Measurements from ENCODE around the gene CACNA2D2.

GRCh38 chr3:50490424-50490823, 13.0 kb downstream of the CACNA2D2 start:
- TF ChIP-seq POLR2A (IDR thresholded peaks at IDR 0.05; ENCODE audit: low read depth, low read length) (no peak), RCOR1 (IDR thresholded peaks at IDR 0.05; ENCODE audit: insufficient replicate concordance, low read length) (no peak), CHD1 (IDR thresholded peaks at IDR 0.05; ENCODE audit: low read depth, low read length) (no peak), BHLHE40 (IDR thresholded peaks at IDR 0.05; ENCODE audit: low read depth, low read length) (no peak), CEBPB (IDR thresholded peaks at IDR 0.05; ENCODE audit: low read depth, low read length) (no peak), MXI1 (IDR thresholded peaks at IDR 0.05; ENCODE audit: borderline replicate concordance, low read depth, low read length) (no peak), ELK1 (IDR thresholded peaks at IDR 0.05; ENCODE audit: borderline replicate concordance, low read depth, low read length) (no peak)
- TF ChIP-seq, protein P1, sequence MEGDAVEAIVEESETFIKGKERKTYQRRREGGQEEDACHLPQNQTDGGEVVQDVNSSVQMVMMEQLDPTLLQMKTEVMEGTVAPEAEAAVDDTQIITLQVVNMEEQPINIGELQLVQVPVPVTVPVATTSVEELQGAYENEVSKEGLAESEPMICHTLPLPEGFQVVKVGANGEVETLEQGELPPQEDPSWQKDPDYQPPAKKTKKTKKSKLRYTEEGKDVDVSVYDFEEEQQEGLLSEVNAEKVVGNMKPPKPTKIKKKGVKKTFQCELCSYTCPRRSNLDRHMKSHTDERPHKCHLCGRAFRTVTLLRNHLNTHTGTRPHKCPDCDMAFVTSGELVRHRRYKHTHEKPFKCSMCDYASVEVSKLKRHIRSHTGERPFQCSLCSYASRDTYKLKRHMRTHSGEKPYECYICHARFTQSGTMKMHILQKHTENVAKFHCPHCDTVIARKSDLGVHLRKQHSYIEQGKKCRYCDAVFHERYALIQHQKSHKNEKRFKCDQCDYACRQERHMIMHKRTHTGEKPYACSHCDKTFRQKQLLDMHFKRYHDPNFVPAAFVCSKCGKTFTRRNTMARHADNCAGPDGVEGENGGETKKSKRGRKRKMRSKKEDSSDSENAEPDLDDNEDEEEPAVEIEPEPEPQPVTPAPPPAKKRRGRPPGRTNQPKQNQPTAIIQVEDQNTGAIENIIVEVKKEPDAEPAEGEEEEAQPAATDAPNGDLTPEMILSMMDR (conservative IDR thresholded peaks at IDR 0.05; ENCODE audit: low read depth, low read length) = no peak
- TF ChIP-seq, protein P2, sequence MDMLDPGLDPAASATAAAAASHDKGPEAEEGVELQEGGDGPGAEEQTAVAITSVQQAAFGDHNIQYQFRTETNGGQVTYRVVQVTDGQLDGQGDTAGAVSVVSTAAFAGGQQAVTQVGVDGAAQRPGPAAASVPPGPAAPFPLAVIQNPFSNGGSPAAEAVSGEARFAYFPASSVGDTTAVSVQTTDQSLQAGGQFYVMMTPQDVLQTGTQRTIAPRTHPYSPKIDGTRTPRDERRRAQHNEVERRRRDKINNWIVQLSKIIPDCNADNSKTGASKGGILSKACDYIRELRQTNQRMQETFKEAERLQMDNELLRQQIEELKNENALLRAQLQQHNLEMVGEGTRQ (IDR thresholded peaks at IDR 0.05; ENCODE audit: low read depth, low read length) = no peak
